GM19240 (cell line): ENCODE results near the gene PCK2.

Source experiments
- DNase-seq: peaks from one replicate; pipeline ENCODE4 v3.0.0; 2011; ENCODE audit warnings: low spot score; ENCODE audit not compliant: insufficient read length

Gene PCK2

DNA sequence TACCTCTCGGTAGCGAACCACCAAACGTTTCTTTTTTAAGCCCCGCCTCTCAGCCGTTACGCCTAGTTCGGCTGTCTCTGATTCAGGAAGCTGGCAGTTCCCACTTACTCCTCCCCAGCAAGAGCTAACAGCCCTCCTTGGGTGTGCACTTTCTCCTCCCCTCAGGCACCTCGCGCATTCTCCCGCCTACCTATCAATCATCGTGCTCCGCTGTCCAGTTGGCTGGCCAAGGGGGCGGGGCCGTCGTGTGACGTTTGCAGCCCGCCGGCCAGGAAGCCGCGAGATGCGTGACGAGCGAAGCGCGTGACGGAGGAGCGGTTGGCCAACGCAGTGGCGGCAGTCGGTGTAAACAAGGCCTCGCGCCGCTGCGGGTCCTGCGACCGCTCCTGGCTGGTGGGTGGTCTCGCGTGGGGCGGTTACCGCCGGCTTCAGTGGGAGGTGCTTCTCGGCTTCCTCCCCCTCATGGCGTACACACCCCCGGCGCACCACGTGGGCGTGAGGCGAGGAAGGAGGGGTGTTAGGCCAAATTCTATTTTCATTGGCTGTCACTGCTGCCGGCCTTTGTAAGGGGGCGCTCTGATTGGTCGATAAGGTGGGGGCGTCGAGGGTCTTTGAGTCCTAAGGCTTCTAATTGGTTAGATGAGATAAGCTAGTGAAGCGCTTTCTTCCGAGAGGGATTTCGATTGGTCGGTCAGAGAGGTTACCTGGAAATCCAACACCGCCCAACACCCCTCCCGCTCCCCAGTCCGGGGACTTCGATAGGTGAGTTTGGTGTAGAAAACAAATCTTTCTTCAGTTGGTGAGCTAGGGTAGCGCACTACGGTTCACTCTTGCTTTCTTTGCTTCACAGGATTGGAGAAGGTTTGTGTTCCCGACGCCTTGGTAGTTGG is 20.7 kb downstream of the PCK2 start, which contains the start of the genes DCAF11 and NRL:
DCAF11 (plus strand) TSS at position 246 of the 890 bp plus-strand sequence. CDS start 818 bp downstream, outside the sequence.
NRL (minus strand) TSS at position 418 of the 890 bp plus-strand sequence. CDS start 32,101 bp downstream, outside the sequence.
- peak; percentile 91 for DNase-seq

DNA sequence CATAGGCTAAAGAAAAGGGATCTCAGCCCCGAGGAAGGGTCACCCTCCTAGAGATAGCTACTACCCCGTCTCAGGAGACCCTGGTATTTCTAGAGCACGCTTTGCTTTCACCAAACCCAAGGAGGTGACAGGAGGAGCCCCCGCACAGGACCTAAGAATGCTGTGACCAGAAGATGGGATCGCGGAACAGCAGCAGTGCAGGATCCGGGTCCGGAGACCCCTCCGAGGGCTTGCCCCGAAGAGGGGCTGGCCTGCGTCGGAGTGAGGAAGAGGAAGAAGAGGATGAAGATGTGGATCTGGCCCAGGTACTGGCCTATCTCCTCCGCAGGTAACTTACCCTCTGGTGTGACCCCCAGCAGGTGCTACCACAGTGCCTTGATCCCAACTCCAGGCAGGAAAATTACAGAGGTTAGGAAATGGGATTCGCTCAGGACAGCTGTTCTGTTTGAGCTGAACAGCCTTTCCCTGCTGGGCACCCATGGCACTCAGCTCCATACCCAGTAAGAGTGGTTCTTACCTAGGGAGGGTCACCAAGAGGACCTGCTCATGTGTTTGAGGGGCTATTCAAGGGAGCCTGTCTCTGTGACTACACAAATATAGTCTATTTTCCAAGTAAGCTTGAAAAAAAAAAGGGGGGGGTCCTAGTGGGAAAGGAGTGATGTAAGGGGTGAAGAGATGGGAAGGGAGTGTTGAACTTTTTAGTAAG is 21.5 kb downstream of the PCK2 start:
- DNase-seq: no peak

DNA sequence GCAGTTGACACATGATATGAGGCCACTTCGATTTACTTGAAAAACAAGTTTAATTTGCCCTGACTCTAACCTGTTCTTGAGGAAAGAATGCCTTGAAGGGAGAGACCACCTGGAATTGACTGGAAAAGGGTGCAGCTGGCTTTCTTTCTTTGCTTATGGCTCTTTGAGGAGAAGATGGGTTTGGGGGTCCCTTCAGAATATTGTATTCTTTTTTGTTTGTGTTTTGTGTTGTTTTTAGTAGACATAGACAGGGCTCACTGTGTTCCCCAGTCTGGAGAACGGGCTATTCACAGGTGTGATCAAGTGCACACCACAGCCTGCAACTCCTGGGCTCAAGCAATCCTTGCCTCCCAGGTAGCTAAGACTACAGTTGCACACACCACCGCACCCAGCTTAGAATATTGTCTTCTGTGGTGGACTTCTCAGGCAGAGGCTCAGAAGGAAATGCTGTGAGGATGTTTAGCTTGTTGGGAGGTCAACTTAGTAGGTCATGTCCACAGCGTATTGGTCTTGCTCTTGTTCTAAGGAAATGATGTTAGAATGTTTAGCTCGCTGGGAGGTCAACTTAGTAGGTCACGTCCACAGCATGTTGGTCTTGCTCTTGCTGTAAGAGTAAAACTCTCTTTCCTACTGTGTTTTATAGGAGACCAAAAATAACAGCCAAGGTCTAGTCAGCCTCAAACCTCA is 22.2 kb downstream of the PCK2 start:
- no peak for DNase-seq

DNA sequence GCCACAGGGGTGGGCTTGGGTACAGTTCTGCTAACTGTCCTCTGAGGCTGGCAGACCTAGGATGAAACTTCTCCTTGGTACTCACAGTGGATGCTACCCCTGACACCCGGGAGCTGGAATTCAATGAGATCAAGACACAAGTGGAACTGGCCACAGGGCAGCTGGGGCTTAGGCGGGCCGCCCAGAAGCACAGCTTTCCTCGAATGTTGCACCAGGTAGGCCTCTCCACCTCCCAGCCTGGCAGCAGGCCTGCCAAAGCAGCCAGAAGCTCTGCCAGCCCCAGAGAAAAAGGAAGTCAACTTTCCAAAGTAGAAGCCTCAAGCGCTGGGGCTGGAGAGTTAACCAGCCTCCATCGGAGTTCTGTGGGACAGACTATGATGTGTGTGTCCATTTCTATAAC is 23.1 kb downstream of the PCK2 start:
- no peak for DNase-seq

DNA sequence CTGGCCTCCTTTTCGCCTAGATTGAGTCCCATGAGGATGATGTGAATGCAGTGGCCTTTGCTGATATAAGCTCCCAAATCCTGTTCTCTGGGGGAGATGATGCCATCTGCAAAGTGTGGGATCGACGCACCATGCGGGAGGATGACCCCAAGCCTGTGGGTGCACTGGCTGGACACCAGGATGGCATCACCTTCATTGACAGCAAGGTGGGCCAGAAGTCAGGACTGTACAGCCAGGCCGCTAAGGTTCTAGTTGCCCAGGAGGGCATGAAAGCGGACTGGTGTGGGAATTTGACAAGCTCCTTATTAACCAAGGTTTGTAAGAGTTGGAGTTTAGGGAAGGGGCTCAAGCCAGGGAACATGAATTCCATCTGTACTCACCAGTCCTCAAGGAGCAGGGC is 25.6 kb downstream of the PCK2 start:
- no peak for DNase-seq

DNA sequence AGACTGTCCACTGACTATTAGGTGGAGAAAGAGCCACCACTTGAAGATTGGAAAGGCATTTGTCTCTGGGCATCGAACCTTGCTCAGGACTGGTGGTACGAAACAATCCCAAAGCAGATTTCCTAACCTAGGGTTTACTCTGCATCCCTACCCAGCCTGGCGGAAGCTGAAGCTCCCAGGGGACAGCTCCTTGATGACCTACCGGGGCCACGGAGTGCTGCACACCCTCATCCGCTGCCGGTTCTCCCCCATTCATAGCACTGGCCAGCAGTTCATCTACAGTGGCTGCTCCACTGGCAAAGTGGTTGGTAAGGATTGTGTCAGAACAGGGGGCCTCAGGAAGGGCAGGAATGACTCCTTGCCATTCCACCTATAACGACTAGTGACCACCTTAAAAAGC is 27.1 kb downstream of the PCK2 start:
- DNase-seq: no peak

DNA sequence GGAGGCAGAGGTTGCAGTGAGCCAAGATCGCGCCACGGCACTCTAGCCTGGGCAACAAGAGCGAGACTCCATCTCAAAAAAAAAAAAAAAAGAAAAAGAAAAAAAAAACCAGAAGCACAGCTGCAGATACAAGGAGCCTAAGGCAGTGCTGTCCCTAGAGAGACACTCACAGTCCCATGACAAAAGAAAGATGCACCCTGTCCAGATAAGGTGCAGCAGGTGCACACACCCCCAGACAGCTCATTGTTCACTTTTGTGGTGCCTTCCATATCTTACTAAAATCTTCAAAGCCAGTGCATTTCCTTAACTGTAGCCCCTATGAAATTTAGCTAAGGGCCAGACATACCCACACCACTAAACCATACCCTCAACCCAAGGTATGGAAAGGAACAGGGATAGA is 28.3 kb downstream of the PCK2 start:
- no peak for DNase-seq

DNA sequence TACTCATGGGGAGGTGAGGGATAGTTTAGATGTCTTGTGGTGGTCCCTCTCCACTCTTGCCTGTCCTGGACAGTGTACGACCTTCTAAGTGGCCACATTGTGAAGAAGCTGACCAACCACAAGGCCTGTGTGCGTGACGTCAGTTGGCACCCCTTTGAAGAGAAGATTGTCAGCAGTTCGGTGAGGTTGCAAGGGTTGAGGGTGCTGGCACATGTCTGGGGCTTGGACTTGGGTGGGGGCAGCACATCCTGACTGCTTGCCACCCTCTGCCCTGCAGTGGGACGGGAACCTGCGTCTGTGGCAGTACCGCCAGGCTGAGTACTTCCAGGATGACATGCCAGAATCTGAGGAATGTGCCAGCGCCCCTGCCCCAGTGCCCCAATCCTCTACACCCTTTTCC is 28.8 kb downstream of the PCK2 start:
- no peak for DNase-seq

DNA sequence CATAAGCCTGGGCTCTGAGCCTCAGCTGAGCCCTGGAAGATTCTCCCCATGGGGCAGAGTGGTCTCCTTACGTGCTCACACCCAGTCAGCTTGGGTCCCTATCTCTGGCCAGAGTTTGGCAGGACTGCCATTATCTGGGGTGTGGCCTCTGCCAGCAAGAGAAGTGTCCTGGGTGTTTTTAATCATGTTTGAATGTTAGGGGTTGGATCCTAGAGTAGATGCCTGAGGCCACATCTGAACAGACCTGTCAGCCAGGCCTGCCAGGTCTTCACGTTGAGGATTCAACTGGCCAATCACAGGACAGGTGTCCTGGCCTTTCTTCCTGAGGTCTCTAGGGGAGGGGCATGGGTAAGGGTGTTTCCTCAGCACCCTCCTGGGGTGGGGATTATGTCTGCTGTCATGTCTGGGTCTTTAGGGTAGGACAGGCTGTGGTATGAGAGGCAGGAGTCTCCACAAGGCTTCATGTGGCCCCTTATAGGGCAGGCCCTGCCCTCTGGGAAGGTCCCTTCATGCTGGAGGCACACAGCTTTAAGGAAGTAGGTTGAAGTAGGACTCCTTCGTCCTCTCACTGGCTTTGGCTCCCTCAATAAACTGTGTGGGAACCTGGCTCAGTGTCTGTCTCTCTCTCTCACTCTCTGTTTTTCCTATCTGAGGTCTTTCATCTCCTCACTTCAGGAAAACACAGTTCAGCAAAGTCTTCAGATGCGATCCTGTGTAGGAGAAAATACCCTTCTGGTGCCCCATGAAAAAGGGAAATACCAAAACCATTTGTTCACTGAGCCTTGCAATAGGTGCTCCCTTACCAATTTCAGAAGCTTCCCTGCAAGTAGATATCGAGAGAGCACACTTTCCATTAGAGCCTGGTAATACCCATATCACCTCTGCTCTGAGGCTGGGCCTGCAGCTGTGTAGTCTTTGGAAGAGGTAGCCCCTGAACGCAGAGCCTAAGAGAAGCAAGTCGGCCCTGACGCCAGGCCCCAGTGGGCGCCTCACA is 29.6 kb downstream of the PCK2 start:
- no peak for DNase-seq

DNA sequence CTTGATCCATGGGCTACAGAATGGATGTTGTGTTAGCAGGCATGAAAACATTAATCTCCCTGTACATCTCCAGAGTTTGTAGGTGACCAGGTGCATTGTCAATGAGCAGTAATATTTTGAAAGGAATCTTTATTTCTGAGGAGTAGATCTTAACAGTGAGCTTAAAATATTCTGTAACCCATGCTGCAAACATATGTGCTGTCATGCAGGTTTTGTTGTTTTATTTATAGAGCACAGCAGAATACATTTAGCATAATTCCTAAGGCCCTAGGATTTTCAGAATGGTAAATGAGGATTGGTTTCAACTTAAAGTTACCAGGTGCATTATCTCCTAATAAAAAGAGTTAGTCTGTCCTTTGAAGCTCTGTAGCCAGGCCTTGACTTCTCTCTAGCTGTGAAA is 32.8 kb downstream of the PCK2 start:
- no peak for DNase-seq

DNA sequence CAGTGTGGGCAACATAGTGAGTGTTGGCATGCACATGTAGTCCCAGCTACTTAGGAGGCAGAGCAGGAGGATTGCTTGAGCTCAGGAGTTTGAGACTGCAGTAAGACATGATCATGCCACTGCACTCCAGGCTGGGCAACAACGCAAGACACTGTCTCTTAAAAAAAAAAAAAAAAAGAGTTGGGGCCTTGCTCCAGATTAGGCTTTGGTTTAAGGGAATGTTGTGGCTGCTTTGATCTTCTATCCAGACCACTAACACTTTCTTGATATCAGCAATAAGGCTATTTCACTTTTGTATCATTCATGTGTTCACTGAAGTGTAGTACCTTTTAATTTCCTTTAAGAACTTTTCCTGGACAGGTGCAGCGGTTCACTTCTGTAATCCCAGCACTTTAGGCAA is 33.6 kb downstream of the PCK2 start:
- DNase-seq: no peak

DNA sequence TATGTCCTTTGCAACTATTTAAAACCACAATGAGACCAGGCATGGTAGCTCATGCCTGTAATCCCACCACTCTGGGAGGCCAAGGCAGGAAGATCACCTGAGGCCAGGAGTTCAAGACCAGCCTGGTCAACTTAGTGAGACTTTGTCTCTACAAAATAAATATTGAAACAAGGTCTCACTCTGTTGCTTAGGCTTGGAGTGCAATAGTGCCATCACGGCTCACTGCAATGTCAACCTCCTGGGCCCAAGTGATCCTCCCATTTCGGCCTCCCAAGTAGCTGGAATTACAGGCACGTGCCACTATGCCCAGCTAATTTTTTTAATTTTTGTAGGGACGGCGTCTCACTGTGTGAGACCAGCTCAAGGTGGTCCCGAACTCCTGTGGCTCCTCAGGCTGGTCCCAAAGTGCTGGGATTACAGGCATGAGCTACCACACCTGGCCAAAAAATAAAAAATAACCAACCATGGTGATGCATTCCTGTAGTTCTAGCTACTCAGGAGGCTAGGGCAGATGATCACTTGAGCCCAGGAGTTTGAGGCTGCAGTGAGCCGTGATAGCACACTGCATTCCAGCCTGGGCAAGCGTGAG is 35.4 kb downstream of the PCK2 start:
- DNase-seq: no peak

DNA sequence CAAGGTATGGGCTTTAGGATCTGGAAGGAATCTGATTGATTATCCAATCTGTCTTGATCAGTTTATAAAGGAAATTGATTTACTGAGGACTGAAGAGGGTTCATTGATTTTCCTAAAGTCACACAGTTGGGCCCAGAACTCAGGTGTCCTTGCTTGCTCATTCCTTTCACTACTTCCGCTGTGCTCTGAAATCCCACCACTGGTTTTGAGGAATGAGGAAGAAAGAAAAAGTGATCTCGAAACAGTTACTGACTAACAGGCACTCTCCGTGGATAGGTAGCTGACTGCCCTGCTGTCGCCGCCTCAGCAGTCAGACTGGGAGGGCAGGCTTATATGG is 36.2 kb downstream of the PCK2 start, which contains the start of gene FITM1:
FITM1 (plus strand) TSS at position 280 of the 337 bp plus-strand sequence. CDS start 905 bp downstream, outside the sequence.
- no peak for DNase-seq

DNA sequence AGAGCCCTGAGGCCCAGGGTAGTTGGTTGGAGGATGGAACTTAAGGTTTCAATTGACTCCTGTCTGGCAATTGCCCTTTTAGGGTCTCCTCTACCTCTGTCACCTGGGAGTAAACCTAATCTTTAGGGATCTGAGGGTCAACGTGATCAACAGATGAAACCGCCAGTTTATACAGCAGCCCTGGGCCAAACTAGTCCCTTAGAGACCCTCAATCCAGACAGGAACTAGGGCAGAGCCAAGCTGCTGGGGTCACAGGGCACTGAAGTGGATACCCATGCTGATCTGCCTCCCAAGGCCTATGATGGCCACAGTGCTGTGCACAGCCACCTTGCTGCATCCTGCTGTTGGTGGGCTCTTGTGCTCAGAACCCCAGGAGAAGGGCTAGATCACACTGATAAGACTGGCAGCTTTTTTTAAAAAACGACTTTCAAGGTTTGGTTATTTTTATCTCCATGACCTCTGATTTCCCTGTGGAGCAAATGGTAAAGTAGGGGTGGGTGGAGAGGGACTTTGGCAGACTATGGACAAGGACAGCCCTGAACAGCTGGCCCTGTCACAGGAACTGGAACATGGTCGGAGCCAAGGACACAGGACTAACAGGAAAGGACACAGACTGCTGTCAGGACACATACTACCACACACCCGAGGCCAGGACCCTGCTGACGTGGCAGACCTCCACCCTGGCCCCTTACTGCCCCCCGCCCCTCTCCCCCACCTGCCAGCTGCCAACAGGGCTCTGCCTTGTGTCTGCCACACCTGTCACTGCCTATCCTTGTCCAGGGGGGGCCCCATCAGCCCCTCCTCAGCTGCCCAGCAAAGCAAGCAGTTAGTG is 36.8 kb downstream of the PCK2 start:
- DNase-seq: no peak

DNA sequence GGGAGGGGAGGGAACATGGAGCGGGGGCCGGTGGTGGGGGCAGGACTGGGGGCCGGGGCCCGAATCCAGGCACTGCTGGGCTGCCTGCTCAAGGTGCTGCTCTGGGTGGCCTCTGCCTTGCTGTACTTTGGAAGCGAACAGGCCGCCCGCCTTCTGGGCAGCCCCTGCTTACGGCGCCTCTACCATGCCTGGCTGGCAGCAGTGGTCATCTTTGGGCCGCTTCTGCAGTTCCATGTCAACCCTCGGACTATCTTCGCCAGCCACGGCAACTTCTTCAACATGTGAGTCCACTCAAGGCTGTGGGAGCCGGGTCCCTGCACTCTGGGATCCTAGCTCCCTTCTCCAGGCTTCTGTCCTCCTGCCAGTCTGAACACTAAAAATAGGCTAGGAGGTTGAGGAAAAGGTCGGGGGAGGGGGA is 37.4 kb downstream of the PCK2 start:
- DNase-seq: no peak

DNA sequence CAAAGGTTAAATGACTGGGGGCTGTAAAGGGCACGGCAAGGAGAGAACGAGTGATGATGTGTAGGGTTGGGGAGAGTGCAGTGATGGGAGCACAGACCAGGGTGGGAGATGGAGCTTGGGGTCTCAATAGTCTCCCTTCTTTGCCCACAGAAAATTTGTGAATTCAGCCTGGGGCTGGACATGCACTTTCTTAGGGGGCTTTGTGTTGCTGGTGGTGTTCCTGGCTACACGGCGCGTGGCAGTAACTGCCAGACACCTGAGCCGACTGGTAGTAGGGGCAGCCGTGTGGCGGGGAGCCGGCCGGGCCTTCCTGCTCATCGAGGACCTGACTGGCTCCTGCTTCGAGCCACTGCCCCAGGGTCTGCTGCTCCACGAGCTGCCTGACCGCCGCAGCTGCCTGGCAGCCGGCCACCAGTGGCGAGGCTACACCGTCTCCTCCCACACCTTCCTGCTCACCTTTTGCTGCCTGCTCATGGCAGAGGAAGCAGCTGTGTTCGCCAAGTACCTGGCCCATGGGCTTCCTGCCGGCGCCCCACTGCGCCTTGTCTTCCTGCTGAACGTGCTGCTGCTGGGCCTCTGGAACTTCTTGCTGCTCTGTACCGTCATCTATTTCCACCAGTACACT is 38.1 kb downstream of the PCK2 start:
- no peak for DNase-seq

DNA sequence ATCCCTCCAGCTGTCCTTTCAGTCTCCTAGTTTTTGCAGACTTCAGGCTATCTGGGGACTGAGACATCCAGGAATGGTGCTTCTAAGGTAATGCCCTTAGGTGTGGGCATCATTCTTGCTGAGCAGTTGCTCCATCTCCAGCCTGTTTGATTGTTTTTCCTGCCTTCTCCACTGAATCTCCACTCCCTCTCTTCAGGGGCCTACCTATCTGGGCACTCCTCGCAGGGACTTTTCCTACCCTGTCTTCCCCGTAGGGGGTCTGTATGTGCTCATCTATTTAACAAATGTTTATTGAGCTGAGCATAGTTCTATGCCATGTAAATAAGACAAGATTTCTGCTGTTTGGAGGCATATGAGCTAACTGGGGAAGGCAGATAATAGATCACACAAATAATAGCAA is 38.9 kb downstream of the PCK2 start:
- no peak for DNase-seq

DNA sequence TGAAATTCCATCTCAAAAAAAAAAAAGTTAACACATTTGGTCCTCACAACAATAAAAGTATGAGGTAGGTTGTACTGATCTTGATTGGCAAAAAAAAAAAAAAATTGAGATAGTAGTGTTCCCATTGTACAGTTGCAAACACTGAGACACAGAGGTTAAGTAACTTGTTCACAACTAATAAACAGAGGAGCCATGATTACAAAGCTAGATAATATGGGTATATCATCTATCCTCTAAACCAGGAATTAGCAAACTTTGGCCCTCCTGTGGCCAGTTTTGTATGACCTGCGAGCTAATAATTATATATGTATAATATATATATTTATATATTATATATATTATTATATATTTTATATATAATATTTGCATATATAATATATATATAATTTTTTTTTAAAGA is 39.6 kb downstream of the PCK2 start:
- DNase-seq: no peak

DNA sequence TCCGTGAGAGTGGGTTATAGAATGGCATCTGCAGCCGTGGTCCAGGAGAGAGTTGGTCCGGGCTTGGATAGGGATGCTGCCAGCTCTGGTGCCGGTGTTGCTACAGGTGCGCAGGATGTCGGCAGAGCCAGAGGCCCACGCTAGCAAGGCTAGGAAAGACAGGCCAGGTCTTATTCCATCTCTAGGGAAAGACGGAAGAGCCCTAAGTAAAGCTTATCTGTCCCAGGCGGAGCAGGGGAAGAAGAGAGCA is 41.4 kb downstream of the PCK2 start:
- no peak for DNase-seq
